Activated CD4-positive, alpha-beta memory T cell treated with anti-CD3 and anti-CD28 coated beads for 36 hours (primary cell): ENCODE measurements around the gene PPIP5K1. TPM values are rescaled to one million over a fixed set of nuclear protein-coding genes. Genes with fewer than 3 reads are reported as not detected.

ENCODE experiments used
- CTCF ChIA-PET: fragments of 350-600 bp; sonication (Branson Sonifier 250); formaldehyde crosslinking; loops from one replicate; lab custom pipeline; 2021; ENCODE audit warnings: antibody characterized with exemption, inconsistent platforms; lab: Charles Lee
- POLR2A ChIA-PET: fragments of 350-600 bp; sonication (Branson Sonifier 250); formaldehyde crosslinking; loops from one replicate; lab custom pipeline; 2021; ENCODE audit warnings: antibody characterized with exemption; lab: Charles Lee
- DNase-seq: peaks from one replicate; pipeline ENCODE4 v3.0.0-alpha.2; 2020
- H3K27ac Mint-ChIP-seq: one replicate; pipeline ENCODE4 v1.8.0; 2021; ENCODE audit warnings: mixed read lengths
- H3K27me3 Mint-ChIP-seq: one replicate; pipeline ENCODE4 v1.8.0; 2021; ENCODE audit warnings: mixed read lengths
- H3K36me3 Mint-ChIP-seq: one replicate; pipeline ENCODE4 v1.8.0; 2021; ENCODE audit warnings: mixed read lengths
- H3K4me1 Mint-ChIP-seq: one replicate; pipeline ENCODE4 v1.8.0; 2021; ENCODE audit warnings: low read depth, mixed read lengths
- H3K4me3 Mint-ChIP-seq: one replicate; pipeline ENCODE4 v1.8.0; 2021; ENCODE audit warnings: mild to moderate bottlenecking, mixed read lengths
- H3K9me3 Mint-ChIP-seq: one replicate; pipeline ENCODE4 v1.8.0; 2021; ENCODE audit warnings: mixed read lengths
- intact Hi-C: fragments of 100-400 bp; cut with micrococcal nuclease; formaldehyde crosslinking; loops from one replicate; pipeline ENCODE4 v1.15.1; 2023
- total RNA-seq, 2 experiments: library from RNA; stranded (reverse); gene quantifications; one replicate each; pipeline ENCODE4 v1.2.3, GENCODE V29; 2021

The PPIP5K1 gene
- total RNA-seq, 2 experiments from 2014 or later: 38.6 to 44.2 TPM

DNA sequence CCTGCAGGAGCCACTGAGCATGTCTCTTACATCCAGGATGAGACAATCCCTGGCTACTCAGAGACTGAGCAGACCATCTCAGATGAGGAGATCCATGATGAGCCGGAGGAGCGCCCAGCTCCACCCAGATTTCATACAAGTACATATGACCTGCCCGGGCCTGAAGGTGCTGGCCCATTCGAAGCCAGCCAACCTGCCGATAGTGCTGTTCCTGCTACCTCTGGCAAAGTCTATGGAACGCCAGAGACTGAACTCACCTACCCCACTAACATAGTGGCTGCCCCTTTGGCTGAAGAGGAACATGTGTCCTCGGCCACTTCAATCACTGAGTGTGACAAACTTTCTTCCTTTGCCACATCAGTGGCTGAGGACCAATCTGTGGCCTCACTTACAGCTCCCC lies 66.4 kb downstream of the PPIP5K1 start:
- Mint-ChIP-seq H3K4me1 (peaks cover 7% of the 10 kb centered on the region), H3K36me3 (no peaks in the 10 kb centered on the region), H3K27ac (no peak overlapping the region), H3K4me3 (no peak overlapping the region), H3K27me3 (peaks cover 1% of the 10 kb centered on the region), H3K9me3 (no peaks in the 10 kb centered on the region)
- intact Hi-C loops: no loop called here
- ChIA-PET POLR2A (no interaction called here), CTCF (interaction anchor here (1.9 kb wide), 1 partner anchor 9 kb away, joined by 11 read pairs; no protein-coding TSS in a partner anchor)
- no peak for DNase-seq

DNA sequence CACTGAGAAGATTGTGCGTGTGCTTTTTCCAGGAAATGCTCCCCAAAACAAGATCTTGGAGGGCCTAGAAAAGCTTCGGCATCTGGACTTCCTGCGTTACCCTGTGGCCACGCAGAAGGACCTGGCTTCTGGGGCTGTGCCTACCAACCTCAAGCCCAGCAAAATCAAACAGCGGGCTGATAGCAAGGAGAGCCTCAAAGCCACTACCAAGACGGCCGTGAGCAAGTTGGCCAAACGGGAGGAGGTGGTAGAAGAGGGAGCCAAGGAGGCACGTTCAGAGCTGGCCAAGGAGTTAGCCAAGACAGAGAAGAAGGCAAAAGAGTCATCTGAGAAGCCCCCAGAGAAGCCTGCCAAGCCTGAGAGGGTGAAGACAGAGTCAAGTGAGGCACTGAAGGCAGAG lies 67.8 kb downstream of the PPIP5K1 start:
- peaks cover 8% of the 10 kb centered on the region for H3K4me1 Mint-ChIP-seq
- intact Hi-C loops: no loop called here
- ChIA-PET POLR2A (no interaction called here), CTCF (interaction anchor here (0.7 to 1.9 kb wide), 3 partner anchors 8 to 81 kb away, joined by 3 to 11 read pairs (median 3); no protein-coding TSS in a partner anchor)
- H3K9me3 Mint-ChIP-seq: no peaks in the 10 kb centered on the region
- H3K27ac Mint-ChIP-seq: no peak overlapping the region
- no peaks in the 10 kb centered on the region for H3K36me3 Mint-ChIP-seq
- DNase-seq: no peak
- peaks cover 11% of the 10 kb centered on the region for H3K27me3 Mint-ChIP-seq
- H3K4me3 Mint-ChIP-seq: no peak overlapping the region

GRCh38 chr15:43521419-43521818 lies 68.6 kb downstream of the PPIP5K1 start:
- intact Hi-C loops: no loop called here
- no peak for DNase-seq
- Mint-ChIP-seq H3K4me3 (no peak overlapping the region), H3K27ac (no peak overlapping the region), H3K36me3 (no peaks in the 10 kb centered on the region), H3K9me3 (no peaks in the 10 kb centered on the region), H3K27me3 (peaks cover 16% of the 10 kb centered on the region), H3K4me1 (peaks cover 8% of the 10 kb centered on the region)
- ChIA-PET POLR2A (no interaction called here), CTCF (no interaction called here)

GRCh38 chr15:43520138-43520537 lies 69.9 kb downstream of the PPIP5K1 start:
- no peaks in the 10 kb centered on the region for H3K9me3 Mint-ChIP-seq
- no peak overlapping the region for H3K4me3 Mint-ChIP-seq
- intact Hi-C loops: no loop called here
- H3K27me3 Mint-ChIP-seq: peaks cover 16% of the 10 kb centered on the region
- H3K27ac Mint-ChIP-seq: no peak overlapping the region
- peaks cover 6% of the 10 kb centered on the region for H3K4me1 Mint-ChIP-seq
- ChIA-PET POLR2A (no interaction called here), CTCF (no interaction called here)
- no peak for DNase-seq
- no peaks in the 10 kb centered on the region for H3K36me3 Mint-ChIP-seq

DNA sequence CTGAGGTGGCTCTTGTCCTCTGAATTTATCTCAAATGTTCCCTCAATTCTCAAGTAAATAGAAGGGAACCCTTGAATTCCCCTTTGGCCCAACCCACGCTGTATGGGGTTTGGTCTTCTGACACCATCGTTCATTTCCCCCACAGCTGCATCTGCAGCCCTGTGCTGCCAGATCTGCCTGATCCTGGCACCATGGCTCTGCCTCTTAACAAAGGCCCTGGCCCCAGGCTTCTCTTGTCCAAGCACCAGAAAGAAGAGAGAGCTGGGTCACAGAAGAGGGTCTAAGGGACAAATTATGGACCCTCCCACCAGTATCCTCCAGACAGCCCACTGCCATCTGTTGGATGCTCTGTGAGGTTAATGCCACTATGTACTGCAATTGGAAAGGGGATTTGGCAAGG lies 70.8 kb downstream of the PPIP5K1 start:
- intact Hi-C loops: loop anchor here (10.0 kb wide), 2 partner anchors 144 to 226 kb away; partner anchors contain the start of genes PDIA3, TUBGCP4 and ZSCAN29
- ChIA-PET CTCF (no interaction called here), POLR2A (no interaction called here)
- no peak for DNase-seq
- no peak overlapping the region for H3K4me3 Mint-ChIP-seq
- no peaks in the 10 kb centered on the region for H3K9me3 Mint-ChIP-seq
- no peaks in the 10 kb centered on the region for H3K36me3 Mint-ChIP-seq
- H3K4me1 Mint-ChIP-seq: peaks cover 7% of the 10 kb centered on the region
- peaks cover 16% of the 10 kb centered on the region for H3K27me3 Mint-ChIP-seq
- H3K27ac Mint-ChIP-seq: no peak overlapping the region

DNA sequence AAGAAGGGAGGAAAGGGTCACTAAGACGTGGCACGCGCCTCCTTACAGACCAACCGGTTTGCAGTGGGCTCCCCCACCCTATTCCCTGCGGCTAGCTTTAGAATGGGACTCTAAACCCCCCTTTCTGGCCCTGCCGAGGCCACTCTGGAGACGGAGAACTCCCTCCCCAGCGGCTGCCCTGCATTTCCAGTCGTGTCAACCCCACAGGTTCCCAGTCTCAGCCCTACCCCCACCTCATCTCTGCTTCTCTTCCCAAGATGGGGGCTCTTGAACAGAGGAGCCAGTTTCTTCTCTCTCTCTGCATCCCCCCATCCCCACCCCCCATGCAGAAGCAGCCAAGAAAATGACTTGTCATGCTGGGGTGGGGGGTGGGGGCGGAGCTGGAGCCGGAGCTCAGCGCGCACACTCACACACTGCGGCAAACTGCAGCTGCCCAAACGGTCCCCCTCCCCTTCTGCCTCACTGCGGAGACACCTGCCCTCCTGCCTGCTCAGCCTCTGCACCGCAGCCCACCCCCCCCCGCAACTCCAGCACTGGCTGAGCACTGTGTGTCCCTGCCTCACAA lies 71.7 kb downstream of the PPIP5K1 start:
- Mint-ChIP-seq H3K4me1 (peaks cover 16% of the 10 kb centered on the region), H3K27ac (no peak overlapping the region)
- CTCF ChIA-PET: no interaction called here

GRCh38 chr15:43517354-43518196 lies 72.4 kb downstream of the PPIP5K1 start, which contains the start of gene MAP1A:
Gene MAP1A (plus strand): TSS chr15:43517608. CDS start chr15:43521474, 3,866 bp downstream.
- no peaks in the 10 kb centered on the region for H3K36me3 Mint-ChIP-seq
- intact Hi-C loops: loop anchor here (10.0 kb wide), 2 partner anchors 143 to 227 kb away; partner anchors contain the start of genes PDIA3, TUBGCP4 and ZSCAN29
- ChIA-PET POLR2A (no interaction called here), CTCF (interaction anchor here (1.4 kb wide), 1 partner anchor 76 kb away, joined by 3 read pairs; no protein-coding TSS in a partner anchor)
- H3K4me1 Mint-ChIP-seq: peaks cover 19% of the 10 kb centered on the region
- H3K9me3 Mint-ChIP-seq: no peaks in the 10 kb centered on the region
- H3K4me3 Mint-ChIP-seq: peak within 1 kb of the TSS; percentile 27
- no peak for DNase-seq
- H3K27ac Mint-ChIP-seq: no peak within 1 kb of the TSS
- peaks cover 16% of the 10 kb centered on the region for H3K27me3 Mint-ChIP-seq

More for the DNA sequence above, 71.7 kb downstream of the PPIP5K1 start:
- no peaks in the 10 kb centered on the region for H3K36me3 Mint-ChIP-seq
- intact Hi-C loops: loop anchor here (10.0 kb wide), 2 partner anchors 143 to 227 kb away; partner anchors contain the start of genes PDIA3, TUBGCP4 and ZSCAN29
- POLR2A ChIA-PET: no interaction called here
- H3K9me3 Mint-ChIP-seq: no peaks in the 10 kb centered on the region
- H3K4me3 Mint-ChIP-seq: peak overlapping the region; percentile 27
- peaks cover 16% of the 10 kb centered on the region for H3K27me3 Mint-ChIP-seq
- DNase-seq: no peak

- POLR2A ChIA-PET: no interaction called here
- H3K4me3 Mint-ChIP-seq: no peak overlapping the region
Measured at GRCh38 chr15:43516801-43517353, 73.1 kb downstream of the PPIP5K1 start.

GRCh38 chr15:43516185-43516584 lies 73.8 kb downstream of the PPIP5K1 start:
- Mint-ChIP-seq H3K27me3 (peaks cover 16% of the 10 kb centered on the region), H3K4me3 (no peak overlapping the region), H3K36me3 (no peaks in the 10 kb centered on the region), H3K9me3 (no peaks in the 10 kb centered on the region), H3K4me1 (peaks cover 27% of the 10 kb centered on the region), H3K27ac (no peak overlapping the region)
- POLR2A ChIA-PET: no interaction called here
- intact Hi-C loops: loop anchor here (10.0 kb wide), 2 partner anchors 141 to 229 kb away; partner anchors contain the start of genes PDIA3, TUBGCP4 and ZSCAN29
- CTCF ChIA-PET: interaction anchor here (1.0 to 1.4 kb wide), 2 partner anchors 75 to 256 kb away, joined by 3 read pairs; no protein-coding TSS in a partner anchor
- no peak for DNase-seq

More at GRCh38 chr15:43516801-43517353, 73.1 kb downstream of the PPIP5K1 start:
- Mint-ChIP-seq H3K27me3 (peaks cover 16% of the 10 kb centered on the region), H3K4me1 (peaks cover 23% of the 10 kb centered on the region), H3K9me3 (no peaks in the 10 kb centered on the region), H3K27ac (no peak overlapping the region), H3K36me3 (no peaks in the 10 kb centered on the region)
- no peak for DNase-seq
- CTCF ChIA-PET: interaction anchor here (1.4 kb wide), 1 partner anchor 76 kb away, joined by 3 read pairs; no protein-coding TSS in a partner anchor
- intact Hi-C loops: loop anchor here (10.0 kb wide), 2 partner anchors 142 to 228 kb away; partner anchors contain the start of genes PDIA3, TUBGCP4 and ZSCAN29

DNA sequence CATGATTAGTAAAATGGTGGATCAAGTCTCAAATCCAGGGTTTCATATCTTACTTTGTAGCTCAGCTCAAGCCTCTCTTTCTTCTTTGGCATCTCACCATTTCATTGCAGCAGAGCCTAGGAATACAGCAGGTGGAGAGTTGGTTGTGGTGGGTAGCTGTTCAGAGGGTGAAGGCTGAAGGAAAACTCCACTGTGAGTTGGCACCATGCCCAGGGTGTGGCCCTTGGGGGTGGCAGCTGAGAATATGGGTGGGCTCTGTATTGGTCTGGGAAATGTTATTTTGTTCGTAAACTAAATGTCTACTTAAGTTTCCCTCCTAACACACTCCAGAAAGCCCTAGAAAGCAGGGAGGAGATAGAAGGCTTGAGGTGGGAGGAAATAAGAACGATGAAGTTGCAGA lies 74.3 kb downstream of the PPIP5K1 start:
- POLR2A ChIA-PET: no interaction called here
- Mint-ChIP-seq H3K4me1 (peaks cover 31% of the 10 kb centered on the region), H3K4me3 (no peak overlapping the region), H3K9me3 (no peaks in the 10 kb centered on the region), H3K36me3 (no peaks in the 10 kb centered on the region), H3K27ac (no peak overlapping the region), H3K27me3 (peaks cover 16% of the 10 kb centered on the region)
- CTCF ChIA-PET: interaction anchor here (0.6 to 3.7 kb wide), 5 partner anchors 7 to 256 kb away, joined by 3 to 54 read pairs (median 7); no protein-coding TSS in a partner anchor
- DNase-seq: no peak
- intact Hi-C loops: loop anchor here (10.0 kb wide), 2 partner anchors 141 to 229 kb away; partner anchors contain the start of genes PDIA3, TUBGCP4 and ZSCAN29

DNA sequence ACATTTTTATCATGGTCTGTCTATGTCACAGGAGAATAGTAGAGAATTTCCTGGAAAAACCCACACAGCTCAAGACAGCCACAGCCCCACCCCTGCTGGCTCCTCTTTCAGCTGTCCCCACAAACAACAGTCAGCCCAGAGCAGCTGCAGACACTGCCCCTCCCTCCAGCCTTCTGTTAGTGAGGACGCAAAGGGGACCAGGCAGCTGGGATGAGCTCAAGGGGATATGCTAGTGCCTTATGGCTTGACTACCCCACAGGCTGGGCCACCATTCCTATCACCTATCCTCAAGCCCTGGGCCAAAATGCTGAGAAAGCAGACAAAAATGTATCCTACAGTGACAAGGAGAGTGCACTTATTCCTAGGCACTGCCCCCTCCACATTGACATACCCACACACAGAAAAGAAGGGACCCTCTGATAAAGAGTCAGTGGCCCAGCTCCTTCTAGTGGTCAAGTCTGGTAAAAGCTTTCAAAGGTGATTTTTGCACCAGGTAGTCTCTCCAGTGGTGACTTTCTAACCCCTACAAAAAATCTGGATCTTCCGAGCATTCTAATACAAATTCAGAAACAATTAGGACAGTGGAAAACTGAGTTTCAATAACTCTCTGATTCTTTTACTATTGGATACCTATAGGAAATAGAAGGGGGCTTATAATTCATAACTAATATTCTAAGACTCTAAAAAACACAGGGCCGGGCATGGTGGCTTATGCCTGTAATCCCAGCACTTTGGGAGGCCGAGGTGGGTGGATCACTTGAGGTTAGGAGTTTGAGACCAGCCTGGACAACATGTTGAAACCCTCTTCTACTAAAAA lies 75.6 kb downstream of the PPIP5K1 start:
- intact Hi-C loops: loop anchor here (10.0 kb wide), 2 partner anchors 140 to 230 kb away; partner anchors contain the start of genes PDIA3, TUBGCP4 and ZSCAN29
- Mint-ChIP-seq H3K27me3 (peaks cover 16% of the 10 kb centered on the region), H3K4me1 (peaks cover 37% of the 10 kb centered on the region), H3K4me3 (no peak overlapping the region), H3K9me3 (no peaks in the 10 kb centered on the region), H3K36me3 (no peaks in the 10 kb centered on the region), H3K27ac (peak overlapping the region; percentile 59)
- CTCF ChIA-PET: interaction anchor here (0.5 to 3.7 kb wide), 24 partner anchors 8 to 1058 kb away, joined by 3 to 54 read pairs (median 5); partner anchors contain the start of gene TP53BP1
- peak; percentile 36 for DNase-seq
- POLR2A ChIA-PET: no interaction called here
